ENCODE results near the gene KCNA4. TPM values are rescaled to one million over a fixed set of nuclear protein-coding genes. Genes with fewer than 3 reads are reported as not detected.
"Not testable (repeated sequence)": the region's sequence is repeated elsewhere in the genome, so short reads cannot be mapped to it uniquely, and the experiment has no call there.

KCNA4 gene
- polyA plus RNA-seq, 1 donor: 0.25 TPM

GRCh38 chr11:29996016-29996415 lies 20.8 kb downstream of the KCNA4 start:
- DNase-seq: no peak

- peak; percentile 54 for DNase-seq
Measured at GRCh38 chr11:29989174-29989970, 27.5 kb downstream of the KCNA4 start.

GRCh38 chr11:29985248-29985647 lies 31.6 kb downstream of the KCNA4 start:
- DNase-seq: no peak

- no peak for DNase-seq
Measured at GRCh38 chr11:29984544-29984943, 32.3 kb downstream of the KCNA4 start.

- DNase-seq: no peak
Measured at GRCh38 chr11:29978549-29978948, 38.3 kb downstream of the KCNA4 start.

- not testable (repeated sequence) for DNase-seq
Measured at GRCh38 chr11:29975580-29975979, 41.2 kb downstream of the KCNA4 start.

GRCh38 chr11:29963796-29964195 lies 53.0 kb downstream of the KCNA4 start:
- no peak for DNase-seq

- DNase-seq: no peak
Measured at GRCh38 chr11:29963036-29963435, 53.8 kb downstream of the KCNA4 start.

GRCh38 chr11:29962243-29962642 lies 54.6 kb downstream of the KCNA4 start:
- DNase-seq: no peak

Other genes with a start within 250 kb of the KCNA4 start
- gene FSHB, start 214.0 kb upstream of the KCNA4 start, polyA plus RNA-seq (ENCODE audit: insufficient read length): not detected